ENCODE results near the gene TNC. TPM values are rescaled to one million over a fixed set of nuclear protein-coding genes. Genes with fewer than 3 reads are reported as not detected.

TNC gene
- total RNA-seq, 1 donor from 2014 or later, result 289 TPM

DNA sequence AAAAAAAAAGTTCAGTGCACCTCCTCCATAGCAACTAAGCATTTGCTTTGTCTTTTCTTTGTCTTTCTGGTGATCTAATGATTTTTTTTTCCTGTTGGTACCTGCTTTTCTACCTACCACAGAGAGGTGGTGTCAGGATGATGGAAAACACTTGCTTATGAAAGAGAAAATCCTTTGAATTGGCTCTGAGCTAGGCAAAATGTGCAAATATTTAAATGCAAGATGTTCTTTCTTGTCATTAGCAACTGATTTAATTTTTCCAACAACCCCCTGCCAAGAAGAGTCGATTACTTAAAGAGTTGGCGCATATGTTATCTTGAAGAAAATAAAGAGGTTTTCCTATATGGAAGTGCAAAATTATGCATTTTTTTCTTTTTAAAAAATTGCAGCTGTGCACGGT lies 37.7 kb downstream of the TNC start:
- no peaks in the 10 kb centered on the region for H3K36me3 ChIP-seq (ENCODE audit: control insufficient read depth, insufficient read depth, low read length)
- no peaks in the 10 kb centered on the region for H3K27me3 ChIP-seq (ENCODE audit: control insufficient read depth, insufficient read depth, low read length)
- no peak overlapping the region for H3K4me3 ChIP-seq (ENCODE audit: low read depth, low read length)
- TF ChIP-seq, protein P1, sequence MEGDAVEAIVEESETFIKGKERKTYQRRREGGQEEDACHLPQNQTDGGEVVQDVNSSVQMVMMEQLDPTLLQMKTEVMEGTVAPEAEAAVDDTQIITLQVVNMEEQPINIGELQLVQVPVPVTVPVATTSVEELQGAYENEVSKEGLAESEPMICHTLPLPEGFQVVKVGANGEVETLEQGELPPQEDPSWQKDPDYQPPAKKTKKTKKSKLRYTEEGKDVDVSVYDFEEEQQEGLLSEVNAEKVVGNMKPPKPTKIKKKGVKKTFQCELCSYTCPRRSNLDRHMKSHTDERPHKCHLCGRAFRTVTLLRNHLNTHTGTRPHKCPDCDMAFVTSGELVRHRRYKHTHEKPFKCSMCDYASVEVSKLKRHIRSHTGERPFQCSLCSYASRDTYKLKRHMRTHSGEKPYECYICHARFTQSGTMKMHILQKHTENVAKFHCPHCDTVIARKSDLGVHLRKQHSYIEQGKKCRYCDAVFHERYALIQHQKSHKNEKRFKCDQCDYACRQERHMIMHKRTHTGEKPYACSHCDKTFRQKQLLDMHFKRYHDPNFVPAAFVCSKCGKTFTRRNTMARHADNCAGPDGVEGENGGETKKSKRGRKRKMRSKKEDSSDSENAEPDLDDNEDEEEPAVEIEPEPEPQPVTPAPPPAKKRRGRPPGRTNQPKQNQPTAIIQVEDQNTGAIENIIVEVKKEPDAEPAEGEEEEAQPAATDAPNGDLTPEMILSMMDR (IDR thresholded peaks at IDR 0.05; ENCODE audit: insufficient read depth, low read length, poor library complexity, severe bottlenecking), result no peak
- DNase-seq (ENCODE audit: low read depth), result no peak

DNA sequence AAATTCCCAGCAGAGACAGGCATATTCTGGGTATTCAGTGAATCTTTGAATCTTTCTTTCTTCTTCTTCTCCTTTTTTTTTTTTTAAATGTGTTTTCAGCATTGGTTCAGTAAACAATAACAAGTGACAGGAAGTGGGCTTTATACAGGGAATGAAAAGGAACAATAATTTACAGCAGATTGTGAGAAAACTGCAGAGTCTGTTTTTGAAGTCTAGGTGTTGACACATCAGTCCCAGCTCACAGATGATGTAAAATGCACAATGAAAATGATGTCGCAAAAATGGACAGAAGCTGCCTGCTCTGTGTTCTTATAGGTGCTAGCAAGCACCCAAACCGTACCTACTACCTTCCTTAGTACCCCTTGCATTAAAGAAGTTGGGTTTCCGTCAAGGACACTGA lies 38.8 kb downstream of the TNC start:
- no peak for DNase-seq (ENCODE audit: low read depth)
- no peak overlapping the region for H3K4me3 ChIP-seq (ENCODE audit: low read depth, low read length)
- TF ChIP-seq, protein P1 (IDR thresholded peaks at IDR 0.05; ENCODE audit: insufficient read depth, low read length, poor library complexity, severe bottlenecking), result no peak
- H3K27me3 ChIP-seq (ENCODE audit: control insufficient read depth, insufficient read depth, low read length), result no peaks in the 10 kb centered on the region
- H3K36me3 ChIP-seq (ENCODE audit: control insufficient read depth, insufficient read depth, low read length), result no peaks in the 10 kb centered on the region

DNA sequence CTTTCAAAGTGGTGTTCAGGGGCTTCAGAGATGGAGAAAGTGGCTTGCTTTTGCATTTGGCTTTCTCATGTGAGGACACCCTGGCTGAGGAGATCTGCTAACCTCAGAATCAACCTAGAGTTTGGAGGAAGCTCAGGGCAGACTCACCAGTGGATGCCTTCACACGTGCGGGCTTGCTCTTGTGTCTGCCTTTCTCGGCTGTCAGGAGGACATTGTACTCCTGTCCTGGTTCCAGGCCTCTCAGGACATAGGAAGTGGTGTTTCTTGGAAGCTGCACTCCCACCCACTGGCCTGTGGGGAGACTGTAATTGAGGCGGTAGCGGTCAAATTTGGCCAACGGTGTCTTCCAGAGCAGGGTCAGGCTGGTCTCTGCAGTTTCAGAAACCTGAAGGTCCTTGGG lies 44.5 kb downstream of the TNC start:
- no peak overlapping the region for H3K4me3 ChIP-seq (ENCODE audit: low read depth, low read length)
- TF ChIP-seq, protein P1 (IDR thresholded peaks at IDR 0.05; ENCODE audit: insufficient read depth, low read length, poor library complexity, severe bottlenecking), result no peak
- H3K27me3 ChIP-seq (ENCODE audit: control insufficient read depth, insufficient read depth, low read length), result no peaks in the 10 kb centered on the region
- DNase-seq (ENCODE audit: low read depth), result no peak
- no peaks in the 10 kb centered on the region for H3K36me3 ChIP-seq (ENCODE audit: control insufficient read depth, insufficient read depth, low read length)

DNA sequence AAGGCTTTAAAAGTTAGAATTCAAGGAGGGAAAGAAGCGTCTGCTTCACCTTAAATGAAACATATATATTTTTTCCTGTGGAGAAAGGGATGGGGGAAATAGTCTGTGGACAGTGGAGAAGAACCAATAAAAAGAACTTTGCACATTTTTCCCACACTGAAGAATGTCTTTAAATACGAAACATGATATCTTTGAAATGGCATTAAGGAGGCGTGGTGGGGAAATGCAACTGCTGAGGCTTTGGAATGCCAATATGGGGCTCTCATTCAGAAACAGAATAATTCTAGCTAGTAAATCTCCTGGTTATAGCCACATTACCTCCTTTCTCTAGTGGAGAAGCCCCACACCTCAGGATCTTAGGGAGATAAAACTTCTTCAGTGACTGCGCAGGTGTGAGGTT lies 46.8 kb downstream of the TNC start:
- H3K36me3 ChIP-seq (ENCODE audit: control insufficient read depth, insufficient read depth, low read length), result no peaks in the 10 kb centered on the region
- no peaks in the 10 kb centered on the region for H3K27me3 ChIP-seq (ENCODE audit: control insufficient read depth, insufficient read depth, low read length)
- no peak overlapping the region for H3K4me3 ChIP-seq (ENCODE audit: low read depth, low read length)
- TF ChIP-seq, protein P1 (IDR thresholded peaks at IDR 0.05; ENCODE audit: insufficient read depth, low read length, poor library complexity, severe bottlenecking), result no peak
- no peak for DNase-seq (ENCODE audit: low read depth)

DNA sequence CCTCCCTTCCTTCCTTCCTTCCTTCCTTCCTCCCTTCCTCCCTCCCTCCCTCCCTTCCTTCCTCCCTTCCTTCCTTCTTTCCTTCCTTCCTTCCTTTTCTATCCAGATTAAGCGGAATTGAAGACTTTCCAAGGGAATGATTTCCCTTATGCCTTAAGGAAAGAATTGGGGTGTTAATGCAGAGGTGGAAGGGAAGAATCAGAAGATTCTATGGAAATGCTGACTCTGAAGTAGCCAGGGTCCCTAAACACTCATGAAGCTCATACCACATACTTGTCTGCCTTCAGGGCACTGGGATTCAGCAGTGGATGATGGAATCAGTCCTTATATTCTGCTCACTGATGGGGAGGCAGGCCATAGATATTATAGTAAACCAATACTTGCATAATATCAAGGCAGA lies 48.2 kb downstream of the TNC start:
- H3K4me3 ChIP-seq (ENCODE audit: low read depth, low read length), result no peak overlapping the region
- no peak for DNase-seq (ENCODE audit: low read depth)
- TF ChIP-seq, protein P1 (IDR thresholded peaks at IDR 0.05; ENCODE audit: insufficient read depth, low read length, poor library complexity, severe bottlenecking), result no peak
- no peaks in the 10 kb centered on the region for H3K27me3 ChIP-seq (ENCODE audit: control insufficient read depth, insufficient read depth, low read length)
- no peaks in the 10 kb centered on the region for H3K36me3 ChIP-seq (ENCODE audit: control insufficient read depth, insufficient read depth, low read length)

DNA sequence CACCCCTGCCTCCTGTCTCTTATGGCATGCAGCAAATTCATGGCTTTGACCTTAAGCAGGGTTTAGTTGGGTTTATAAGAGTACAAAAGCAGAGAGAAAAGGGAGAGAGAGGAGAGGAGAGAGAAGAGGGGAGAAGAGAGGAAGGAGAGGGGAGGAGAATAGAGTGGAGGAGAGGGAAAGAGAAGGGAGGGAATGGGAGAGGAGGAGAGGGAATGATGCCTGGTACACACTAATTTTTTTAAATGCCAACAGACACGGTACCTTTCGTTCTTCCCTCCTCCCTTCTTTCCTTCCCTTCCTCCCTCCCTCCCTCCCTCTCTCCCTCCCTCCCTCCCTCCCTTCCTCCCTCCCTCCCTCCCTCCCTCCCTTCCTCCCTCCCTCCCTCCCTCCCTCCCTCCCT lies 48.7 kb downstream of the TNC start:
- Histone ChIP-seq H3K36me3 (ENCODE audit: control insufficient read depth, insufficient read depth, low read length) (no peaks in the 10 kb centered on the region), H3K27me3 (ENCODE audit: control insufficient read depth, insufficient read depth, low read length) (no peaks in the 10 kb centered on the region), H3K4me3 (ENCODE audit: low read depth, low read length) (no peak overlapping the region)
- no peak for DNase-seq (ENCODE audit: low read depth)
- TF ChIP-seq, protein P1 (IDR thresholded peaks at IDR 0.05; ENCODE audit: insufficient read depth, low read length, poor library complexity, severe bottlenecking), result no peak

All from kidney epithelial cell (primary cell).